RWPE2 (cell line): ENCODE results near the gene MLXIPL.
"Not testable (repeated sequence)": the region's sequence is repeated elsewhere in the genome, so short reads cannot be mapped to it uniquely, and the experiment has no call there.

Source experiments
- ATAC-seq: fragments of 200-7000 bp; cut with Tn5 transposase; 3 replicates; pipeline ENCODE4 v1.9.1; 2021; ENCODE audit warnings: low read depth
- DNase-seq: peaks from one replicate; pipeline ENCODE4 v3.0.0-alpha.2; 2020; ENCODE audit warnings: low spot score
- H3K27ac ChIP-seq: fragments of 450-650 bp; 2 replicates; pipeline ENCODE4 v1.5.1; 2017; ENCODE audit warnings: mild to moderate bottlenecking; ENCODE audit not compliant: poor library complexity, severe bottlenecking
- H3K27me3 ChIP-seq: fragments of 250-450 bp; sonication (Bioruptor Pico); 2 replicates; pipeline ENCODE4 v1.5.1; 2021; ENCODE audit warnings: mild to moderate bottlenecking, moderate library complexity; ENCODE audit not compliant: insufficient read depth, poor library complexity, severe bottlenecking
- H3K36me3 ChIP-seq: fragments of 250-450 bp; sonication (Bioruptor Pico); 2 replicates; pipeline ENCODE4 v1.5.1; 2020; ENCODE audit warnings: low read depth, mild to moderate bottlenecking, moderate library complexity
- H3K4me1 ChIP-seq: fragments of 250-450 bp; sonication (Bioruptor Pico); 2 replicates; pipeline ENCODE4 v1.5.1; 2021; ENCODE audit warnings: mild to moderate bottlenecking, moderate library complexity; ENCODE audit not compliant: insufficient read depth, poor library complexity, severe bottlenecking
- H3K4me3 ChIP-seq: fragments of 250-450 bp; sonication (Bioruptor Pico); 2 replicates; pipeline ENCODE4 v1.5.1; 2021; ENCODE audit warnings: mild to moderate bottlenecking, moderate library complexity; ENCODE audit not compliant: severe bottlenecking
- H3K9me3 ChIP-seq: fragments of 250-450 bp; sonication (Bioruptor Pico); 2 replicates; pipeline ENCODE4 v1.5.1; 2021; ENCODE audit warnings: mild to moderate bottlenecking, moderate library complexity; ENCODE audit not compliant: severe bottlenecking
- CTCF ChIP-seq: fragments of 450-650 bp; IDR thresholded peaks from one replicate; pipeline ENCODE4 v1.5.1; 2017; ENCODE audit warnings: mild to moderate bottlenecking, moderate library complexity; ENCODE audit not compliant: poor library complexity, severe bottlenecking

Gene MLXIPL

GRCh38 chr7:73557397-73558257 lies 66.7 kb downstream of the MLXIPL start, which contains the start of gene BCL7B:
BCL7B (minus strand) TSS chr7:73557690; CDS start chr7:73557578, 112 bp downstream.
- TF ChIP-seq CTCF: no peak
- peak within 1 kb of the TSS; percentile 86 for H3K27ac ChIP-seq
- peak; percentile 32 for ATAC-seq
- H3K27me3 ChIP-seq: no peaks in the 10 kb centered on the region
- H3K4me1 ChIP-seq: peaks cover 7% of the 10 kb centered on the region
- peak within 1 kb of the TSS; percentile 92 for H3K4me3 ChIP-seq
- H3K36me3 ChIP-seq: peaks cover 27% of the 10 kb centered on the region
- H3K9me3 ChIP-seq: no peaks in the 10 kb centered on the region
- DNase-seq: no peak

GRCh38 chr7:73557108-73557396 lies 67.3 kb downstream of the MLXIPL start:
- no peak for TF ChIP-seq CTCF
- H3K4me3 ChIP-seq: peak overlapping the region; percentile 92

GRCh38 chr7:73556208-73557107 lies 67.9 kb downstream of the MLXIPL start:
- H3K4me3 ChIP-seq: peak overlapping the region; percentile 92
- H3K27ac ChIP-seq: peak overlapping the region; percentile 86
- H3K36me3 ChIP-seq: peaks cover 36% of the 10 kb centered on the region
- no peak for TF ChIP-seq CTCF
- peaks cover 7% of the 10 kb centered on the region for H3K4me1 ChIP-seq
- no peak for DNase-seq
- no peak for ATAC-seq
- no peaks in the 10 kb centered on the region for H3K9me3 ChIP-seq
- no peaks in the 10 kb centered on the region for H3K27me3 ChIP-seq

More at GRCh38 chr7:73557108-73557396, 67.3 kb downstream of the MLXIPL start:
- Histone ChIP-seq H3K36me3 (peaks cover 30% of the 10 kb centered on the region), H3K27me3 (no peaks in the 10 kb centered on the region), H3K27ac (peak overlapping the region; percentile 86), H3K4me1 (peaks cover 7% of the 10 kb centered on the region), H3K9me3 (no peaks in the 10 kb centered on the region)
- peak; percentile 94 for DNase-seq
- ATAC-seq: peak; percentile 94

GRCh38 chr7:73555411-73555982 lies 68.8 kb downstream of the MLXIPL start:
- DNase-seq: no peak

GRCh38 chr7:73550093-73550492 lies 74.2 kb downstream of the MLXIPL start:
- ATAC-seq: not testable (repeated sequence)
- H3K36me3 ChIP-seq: peaks cover 70% of the 10 kb centered on the region

More at GRCh38 chr7:73555411-73555982, 68.8 kb downstream of the MLXIPL start:
- TF ChIP-seq CTCF: no peak
- peak overlapping the region; percentile 86 for H3K27ac ChIP-seq
- ATAC-seq: no peak
- H3K4me3 ChIP-seq: peak overlapping the region; percentile 92
- H3K36me3 ChIP-seq: peaks cover 44% of the 10 kb centered on the region
- H3K27me3 ChIP-seq: no peaks in the 10 kb centered on the region
- no peaks in the 10 kb centered on the region for H3K9me3 ChIP-seq
- H3K4me1 ChIP-seq: peaks cover 7% of the 10 kb centered on the region

More at GRCh38 chr7:73550093-73550492, 74.2 kb downstream of the MLXIPL start:
- not testable (repeated sequence) for H3K27me3 ChIP-seq, H3K4me3 ChIP-seq, H3K27ac ChIP-seq, H3K4me1 ChIP-seq, H3K9me3 ChIP-seq, DNase-seq
